Effector memory CD4-positive, alpha-beta T cell (primary cell): ENCODE measurements around the gene RASA4B.
"Not testable (repeated sequence)": the region's sequence is repeated elsewhere in the genome, so short reads cannot be mapped to it uniquely, and the experiment has no call there.

ENCODE experiments used
- DNase-seq, 3 donors: peaks; one replicate each; pipeline ENCODE4 v3.0.0-alpha.2; 2020
- H3K27ac ChIP-seq: 2 replicates; pipeline ENCODE4 v1.7.0; 2013; ENCODE audit warnings: mild to moderate bottlenecking, low read length, moderate library complexity; ENCODE audit not compliant: insufficient read depth, poor library complexity, severe bottlenecking
- H3K27me3 ChIP-seq: replicated peaks from 2 replicates; pipeline ENCODE4 v1.7.0; 2013; ENCODE audit warnings: mild to moderate bottlenecking, low read length; ENCODE audit not compliant: insufficient read depth, control insufficient read depth, poor library complexity, severe bottlenecking
- H3K36me3 ChIP-seq: 2 replicates; pipeline ENCODE4 v1.7.0; 2013; ENCODE audit warnings: mild to moderate bottlenecking, low read length, moderate library complexity; ENCODE audit not compliant: control insufficient read depth, insufficient read depth
- H3K4me1 ChIP-seq: 2 replicates; pipeline ENCODE4 v1.7.0; 2013; ENCODE audit warnings: low read length, mild to moderate bottlenecking; ENCODE audit not compliant: control insufficient read depth, insufficient read depth, poor library complexity, severe bottlenecking
- H3K4me3 ChIP-seq: 2 replicates; pipeline ENCODE4 v1.7.0; 2013; ENCODE audit warnings: low read length, low read depth, mild to moderate bottlenecking; ENCODE audit not compliant: insufficient read depth, poor library complexity, severe bottlenecking
- H3K9me3 ChIP-seq: 2 replicates; pipeline ENCODE4 v1.7.0; 2013; ENCODE audit warnings: mild to moderate bottlenecking, low read length, moderate library complexity; ENCODE audit not compliant: control insufficient read depth

Gene RASA4B

GRCh38 chr7:102532127-102532526, 14.6 kb upstream of the RASA4B start:
- not testable (repeated sequence) for H3K4me1 ChIP-seq, DNase-seq, H3K36me3 ChIP-seq, H3K27ac ChIP-seq, H3K27me3 ChIP-seq, H3K9me3 ChIP-seq, H3K4me3 ChIP-seq

- not testable (repeated sequence) for H3K36me3 ChIP-seq, H3K27me3 ChIP-seq, H3K4me1 ChIP-seq, DNase-seq, H3K4me3 ChIP-seq, H3K27ac ChIP-seq, H3K9me3 ChIP-seq
These were observed 14.0 kb upstream of the RASA4B start for GRCh38 chr7:102531583-102531982.

- not testable (repeated sequence) for H3K27me3 ChIP-seq, H3K27ac ChIP-seq, H3K4me1 ChIP-seq, H3K4me3 ChIP-seq, H3K9me3 ChIP-seq, H3K36me3 ChIP-seq, DNase-seq
These were observed 10.5 kb upstream of the RASA4B start for GRCh38 chr7:102527822-102528793.

GRCh38 chr7:102527182-102527581, 9.6 kb upstream of the RASA4B start:
- not testable (repeated sequence) for H3K4me3 ChIP-seq, H3K27me3 ChIP-seq, H3K4me1 ChIP-seq, H3K27ac ChIP-seq, DNase-seq, H3K9me3 ChIP-seq, H3K36me3 ChIP-seq

DNA sequence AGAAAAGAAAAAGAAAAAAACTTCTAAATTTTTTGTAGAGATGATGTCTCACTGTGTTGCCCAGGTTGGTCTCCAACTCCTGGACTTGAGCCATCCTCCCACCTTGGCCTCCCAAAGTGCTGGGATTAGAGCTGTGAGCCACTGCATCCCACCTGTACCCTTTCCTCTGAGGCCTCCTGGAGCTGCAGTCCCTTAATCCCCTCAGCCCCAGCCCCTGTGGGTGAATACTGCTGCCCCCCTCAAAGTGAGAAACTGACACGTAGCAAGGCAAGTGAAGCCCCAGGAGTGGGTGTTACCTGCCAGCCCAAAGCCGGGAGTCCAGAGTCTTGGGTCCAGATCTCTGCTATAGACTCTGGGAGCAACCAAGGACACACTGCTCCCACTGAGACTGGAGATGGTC, 7.2 kb upstream of the RASA4B start:
- not testable (repeated sequence) for H3K9me3 ChIP-seq, H3K27ac ChIP-seq, H3K4me3 ChIP-seq, H3K36me3 ChIP-seq, DNase-seq, H3K27me3 ChIP-seq, H3K4me1 ChIP-seq

DNA sequence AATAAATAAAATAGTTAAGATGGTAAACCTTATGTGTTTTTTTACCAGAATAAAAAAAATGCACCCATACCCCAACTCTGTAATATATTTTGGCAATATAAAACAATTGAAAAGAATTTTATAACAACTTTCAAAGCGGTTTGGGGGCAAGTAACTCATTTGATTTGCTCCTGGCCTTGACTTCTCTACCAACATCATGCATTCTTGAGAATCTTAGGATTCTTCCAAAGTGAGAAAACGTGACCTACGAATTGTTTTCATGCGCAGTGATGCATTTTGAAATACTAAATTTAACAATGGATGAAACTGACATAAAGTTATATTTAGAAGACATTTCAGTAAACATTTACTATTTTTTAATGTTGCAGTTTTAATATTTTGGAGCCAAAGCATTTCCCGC, 3.2 kb upstream of the RASA4B start:
- H3K4me1 ChIP-seq, H3K4me3 ChIP-seq, DNase-seq, H3K27ac ChIP-seq, H3K9me3 ChIP-seq, H3K27me3 ChIP-seq, H3K36me3 ChIP-seq: not testable (repeated sequence)

- not testable (repeated sequence) for DNase-seq, H3K27me3 ChIP-seq, H3K27ac ChIP-seq, H3K4me3 ChIP-seq, H3K4me1 ChIP-seq, H3K9me3 ChIP-seq, H3K36me3 ChIP-seq
These were observed 626 bp downstream of the RASA4B start for GRCh38 chr7:102516951-102517350.

GRCh38 chr7:102515889-102516288, 1.7 kb downstream of the RASA4B start:
- not testable (repeated sequence) for H3K4me1 ChIP-seq, DNase-seq, H3K27ac ChIP-seq, H3K27me3 ChIP-seq, H3K4me3 ChIP-seq, H3K36me3 ChIP-seq, H3K9me3 ChIP-seq

DNA sequence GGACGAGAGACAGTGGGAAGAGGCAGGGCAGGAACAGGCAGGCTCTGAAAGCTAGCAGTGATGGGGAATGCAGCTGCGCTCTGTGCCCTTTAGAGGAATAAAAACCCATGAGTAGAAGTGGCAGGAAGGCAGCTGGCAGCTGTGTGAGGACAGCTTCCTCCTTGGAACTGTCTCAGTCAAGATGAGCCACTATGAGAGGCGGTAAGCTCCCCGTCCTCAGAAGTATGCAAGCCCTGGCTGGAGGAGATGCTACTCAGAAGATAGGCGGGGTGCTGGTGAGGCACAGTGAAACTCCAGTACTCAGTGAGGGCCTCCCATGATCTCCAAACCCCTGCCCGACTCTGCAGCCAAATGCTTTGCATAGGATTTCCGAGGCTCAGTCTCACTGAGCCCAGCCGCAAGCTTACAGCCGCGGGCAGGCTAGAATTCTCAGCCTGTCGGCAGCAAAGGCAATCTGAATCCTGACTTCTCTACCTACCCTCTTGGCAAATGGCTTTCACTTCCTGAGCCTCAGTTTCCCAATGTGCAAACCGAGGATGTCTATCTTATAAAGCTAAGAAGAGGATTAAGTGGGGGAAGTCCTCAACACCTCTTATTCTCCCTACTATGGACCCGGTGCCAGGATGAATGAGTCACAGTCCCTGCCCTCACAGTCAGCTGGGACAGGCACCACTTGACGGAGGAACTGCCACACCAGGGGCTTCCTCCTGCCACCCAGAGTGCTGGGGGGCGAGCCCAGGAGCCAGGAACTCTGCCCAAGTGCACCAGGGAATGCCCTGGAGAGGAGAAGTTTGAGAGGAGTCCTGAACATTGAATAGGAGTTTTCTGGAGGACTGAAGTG, 2.5 kb downstream of the RASA4B start:
- not testable (repeated sequence) for H3K4me1 ChIP-seq, H3K9me3 ChIP-seq, H3K4me3 ChIP-seq, H3K27me3 ChIP-seq, DNase-seq, H3K36me3 ChIP-seq, H3K27ac ChIP-seq

GRCh38 chr7:102512642-102513221, 4.8 kb downstream of the RASA4B start:
- H3K4me1 ChIP-seq, H3K27me3 ChIP-seq, DNase-seq, H3K9me3 ChIP-seq, H3K4me3 ChIP-seq, H3K27ac ChIP-seq, H3K36me3 ChIP-seq: not testable (repeated sequence)
